Measurements from ENCODE around the gene STXBP5L. TPM values are rescaled to one million over a fixed set of nuclear protein-coding genes. Genes with fewer than 3 reads are reported as not detected.
"Not testable (repeated sequence)": the region's sequence is repeated elsewhere in the genome, so short reads cannot be mapped to it uniquely, and the experiment has no call there.

The STXBP5L gene
- total RNA-seq, 1 donor from 2014 or later: 2.1 TPM

- Histone ChIP-seq H3K27me3 (ENCODE audit: insufficient read depth, low read length) (no peaks in the 10 kb centered on the region), H3K9me3 (ENCODE audit: insufficient read depth, low read depth, low read length) (no peaks in the 10 kb centered on the region), H3K9ac (ENCODE audit: low read length) (no peak overlapping the region), H3K36me3 (ENCODE audit: insufficient read depth, low read length) (no peaks in the 10 kb centered on the region), H3K27ac (ENCODE audit: low read depth, low read length) (no peak overlapping the region), H3K4me2 (ENCODE audit: low read length) (no peak overlapping the region), H3K4me3 (ENCODE audit: insufficient read depth, low read depth, low read length) (no peak overlapping the region), H3K79me2 (ENCODE audit: insufficient read depth, low read length) (no peaks in the 10 kb centered on the region), H3K4me1 (ENCODE audit: insufficient read depth, low read length) (no peaks in the 10 kb centered on the region), H2AFZ (ENCODE audit: low read depth, low read length) (no peak overlapping the region), H4K20me1 (ENCODE audit: insufficient read depth, low read length) (no peaks in the 10 kb centered on the region)
- Mint-ChIP-seq H3K27me3 (ENCODE audit: low read depth, unreplicated experiment) (no peaks in the 10 kb centered on the region), H3K4me1 (ENCODE audit: low read depth, unreplicated experiment) (peaks cover 4% of the 10 kb centered on the region), H3K9me3 (ENCODE audit: unreplicated experiment) (no peaks in the 10 kb centered on the region), H3K27ac (ENCODE audit: unreplicated experiment) (no peak overlapping the region), H3K36me3 (ENCODE audit: low read depth, unreplicated experiment) (no peaks in the 10 kb centered on the region), H3K4me3 (ENCODE audit: unreplicated experiment) (no peak overlapping the region)
- TF ChIP-seq EZH2 (IDR thresholded peaks at IDR 0.05; ENCODE audit: insufficient read depth, low read length) (no peak), CTCF (IDR thresholded peaks at IDR 0.05; ENCODE audit: insufficient read depth, low read depth, low read length) (no peak)
- FAIRE-seq (no peak), DNase-seq (ENCODE audit: low read depth) (no peak)
Observed at GRCh38 chr3:121330118-121330517, 422.1 kb downstream of the STXBP5L start.

- Histone ChIP-seq H4K20me1 (ENCODE audit: insufficient read depth, low read length) (no peaks in the 10 kb centered on the region), H3K4me1 (ENCODE audit: insufficient read depth, low read length) (no peaks in the 10 kb centered on the region), H3K79me2 (ENCODE audit: insufficient read depth, low read length) (no peaks in the 10 kb centered on the region), H3K27me3 (ENCODE audit: insufficient read depth, low read length) (no peaks in the 10 kb centered on the region), H3K36me3 (ENCODE audit: insufficient read depth, low read length) (no peaks in the 10 kb centered on the region), H3K4me3 (ENCODE audit: insufficient read depth, low read depth, low read length) (no peak overlapping the region), H3K27ac (ENCODE audit: low read depth, low read length) (no peak overlapping the region), H2AFZ (ENCODE audit: low read depth, low read length) (no peak overlapping the region), H3K9ac (ENCODE audit: low read length) (no peak overlapping the region), H3K4me2 (ENCODE audit: low read length) (no peak overlapping the region), H3K9me3 (ENCODE audit: insufficient read depth, low read depth, low read length) (no peaks in the 10 kb centered on the region)
- Mint-ChIP-seq H3K4me1 (ENCODE audit: low read depth, unreplicated experiment) (peaks cover 4% of the 10 kb centered on the region), H3K27ac (ENCODE audit: unreplicated experiment) (no peak overlapping the region), H3K9me3 (ENCODE audit: unreplicated experiment) (no peaks in the 10 kb centered on the region), H3K36me3 (ENCODE audit: low read depth, unreplicated experiment) (no peaks in the 10 kb centered on the region), H3K4me3 (ENCODE audit: unreplicated experiment) (no peak overlapping the region), H3K27me3 (ENCODE audit: low read depth, unreplicated experiment) (no peaks in the 10 kb centered on the region)
- no peak for TF ChIP-seq EZH2 (IDR thresholded peaks at IDR 0.05; ENCODE audit: insufficient read depth, low read length)
- TF ChIP-seq CTCF (IDR thresholded peaks at IDR 0.05; ENCODE audit: insufficient read depth, low read depth, low read length): no peak
- DNase-seq (ENCODE audit: low read depth) (no peak), FAIRE-seq (no peak)
Observed at GRCh38 chr3:121330634-121331033, 422.6 kb downstream of the STXBP5L start.

GRCh38 chr3:121355960-121356359 lies 448.0 kb downstream of the STXBP5L start:
- not testable (repeated sequence) for H3K4me1 ChIP-seq (ENCODE audit: insufficient read depth, low read length); DNase-seq (ENCODE audit: low read depth); H3K4me2 ChIP-seq (ENCODE audit: low read length); H3K4me1 Mint-ChIP-seq (ENCODE audit: low read depth, unreplicated experiment); H3K36me3 ChIP-seq (ENCODE audit: insufficient read depth, low read length); FAIRE-seq; H3K27ac Mint-ChIP-seq (ENCODE audit: unreplicated experiment); H3K27ac ChIP-seq (ENCODE audit: low read depth, low read length); H3K4me3 Mint-ChIP-seq (ENCODE audit: unreplicated experiment); H3K4me3 ChIP-seq (ENCODE audit: insufficient read depth, low read depth, low read length); H3K9ac ChIP-seq (ENCODE audit: low read length); H3K36me3 Mint-ChIP-seq (ENCODE audit: low read depth, unreplicated experiment); H3K27me3 ChIP-seq (ENCODE audit: insufficient read depth, low read length); H4K20me1 ChIP-seq (ENCODE audit: insufficient read depth, low read length); H3K27me3 Mint-ChIP-seq (ENCODE audit: low read depth, unreplicated experiment); H3K79me2 ChIP-seq (ENCODE audit: insufficient read depth, low read length); H3K9me3 ChIP-seq (ENCODE audit: insufficient read depth, low read depth, low read length); H2AFZ ChIP-seq (ENCODE audit: low read depth, low read length); H3K9me3 Mint-ChIP-seq (ENCODE audit: unreplicated experiment)

Measured in astrocyte (in vitro differentiated cells and primary cell).